ENCODE results near the gene TMEM80. TPM values are rescaled to one million over a fixed set of nuclear protein-coding genes. Genes with fewer than 3 reads are reported as not detected.
A peak's percentile ranks its signal among the peaks of the same experiment; 100 is the strongest.

Gene TMEM80
- total and polyA plus RNA-seq, 2 of the 8 experiments (the other 6 are each of a cell fraction or from before 2014, with no cell fraction given): 8.0 to 16.3 TPM

DNA sequence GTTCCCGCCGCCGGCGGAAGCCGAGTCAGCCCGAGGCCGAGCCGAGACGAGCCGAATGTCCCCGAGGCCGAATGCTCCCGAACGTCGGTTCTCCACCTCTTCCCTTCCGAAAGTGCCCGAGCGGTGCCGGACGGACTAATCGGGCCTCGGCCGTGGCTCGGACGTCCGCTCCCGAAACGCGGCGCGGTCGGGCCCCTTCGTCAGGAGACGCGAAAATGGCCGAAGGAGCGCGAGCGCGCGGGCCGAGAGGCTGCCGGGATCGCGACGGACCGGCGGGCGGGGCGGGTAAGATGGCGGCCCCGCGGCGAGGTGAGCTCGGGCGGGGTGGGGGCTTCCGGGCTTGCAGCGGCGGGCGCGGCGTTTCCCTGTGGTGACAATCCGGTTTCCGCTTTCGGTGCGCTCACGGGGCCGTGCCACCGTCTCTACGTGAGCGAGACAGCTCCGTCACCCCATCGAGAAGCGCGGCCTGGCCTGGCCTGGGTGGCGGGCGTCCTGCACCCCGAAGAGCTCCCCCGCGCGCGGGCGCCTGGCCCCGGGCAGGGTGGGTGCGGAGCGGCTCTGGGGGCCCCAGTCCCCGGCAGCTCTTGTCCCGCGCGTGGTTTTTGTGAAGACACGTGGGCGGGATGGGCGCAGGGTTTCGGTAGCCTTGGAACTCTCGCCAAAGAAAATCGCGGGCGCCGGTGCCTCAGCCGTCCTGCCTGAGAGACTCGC is at the start of gene TMEM80 (continued):
- TF ChIP-seq, protein P1, sequence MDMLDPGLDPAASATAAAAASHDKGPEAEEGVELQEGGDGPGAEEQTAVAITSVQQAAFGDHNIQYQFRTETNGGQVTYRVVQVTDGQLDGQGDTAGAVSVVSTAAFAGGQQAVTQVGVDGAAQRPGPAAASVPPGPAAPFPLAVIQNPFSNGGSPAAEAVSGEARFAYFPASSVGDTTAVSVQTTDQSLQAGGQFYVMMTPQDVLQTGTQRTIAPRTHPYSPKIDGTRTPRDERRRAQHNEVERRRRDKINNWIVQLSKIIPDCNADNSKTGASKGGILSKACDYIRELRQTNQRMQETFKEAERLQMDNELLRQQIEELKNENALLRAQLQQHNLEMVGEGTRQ (IDR thresholded peaks at IDR 0.05; ENCODE audit: low read length): no peak
- TF ChIP-seq SIN3A (conservative IDR thresholded peaks at IDR 0.05 in 1 of 2, IDR thresholded peaks at IDR 0.05 in 1 of 2; ENCODE audit: low read depth in 1 of 2, low read length in 2 of 2): peak in 1 of 2 experiments; percentile 53; a peak in 1 of 4 replicates
- no peak for TF ChIP-seq BACH1 (IDR thresholded peaks at IDR 0.05; ENCODE audit: low read length)
- no peak for TF ChIP-seq CHD2 (IDR thresholded peaks at IDR 0.05; ENCODE audit: low read length)
- TF ChIP-seq EZH2 (IDR thresholded peaks at IDR 0.05; ENCODE audit: low read depth, low read length, severe bottlenecking): no peak
- no peak for TF ChIP-seq FOSL1 (IDR thresholded peaks at IDR 0.05; ENCODE audit: insufficient read depth, low read depth, low read length)
- no peak for TF ChIP-seq SIRT6 (IDR thresholded peaks at IDR 0.05; ENCODE audit: low read length)
- no peak for TF ChIP-seq CBX8 (IDR thresholded peaks at IDR 0.05; ENCODE audit: borderline replicate concordance, low read depth, low read length)
- TF ChIP-seq KDM1A (IDR thresholded peaks at IDR 0.05; ENCODE audit: borderline replicate concordance, low read length): no peak
- peak; percentile 92 for TF ChIP-seq YY1 (IDR thresholded peaks at IDR 0.05; ENCODE audit: low read depth, low read length)
- TF ChIP-seq, protein P2, sequence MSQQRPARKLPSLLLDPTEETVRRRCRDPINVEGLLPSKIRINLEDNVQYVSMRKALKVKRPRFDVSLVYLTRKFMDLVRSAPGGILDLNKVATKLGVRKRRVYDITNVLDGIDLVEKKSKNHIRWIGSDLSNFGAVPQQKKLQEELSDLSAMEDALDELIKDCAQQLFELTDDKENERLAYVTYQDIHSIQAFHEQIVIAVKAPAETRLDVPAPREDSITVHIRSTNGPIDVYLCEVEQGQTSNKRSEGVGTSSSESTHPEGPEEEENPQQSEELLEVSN (IDR thresholded peaks at IDR 0.05): no peak; the same call in 1 of the 2 replicates
- no peak for TF ChIP-seq RFX5 (IDR thresholded peaks at IDR 0.05; ENCODE audit: borderline replicate concordance, low read depth, low read length)
- peak; percentile 72; the same call in 1 of the 2 replicates for TF ChIP-seq RBBP5 (IDR thresholded peaks at IDR 0.05; ENCODE audit: borderline replicate concordance, low read depth, low read length)
- no peak for TF ChIP-seq SP2 (IDR thresholded peaks at IDR 0.05; ENCODE audit: low read length)
- no peak; the same call in 1 of the 2 replicates for TF ChIP-seq POLR2AphosphoS5 (IDR thresholded peaks at IDR 0.05; ENCODE audit: low read depth, low read length)
- TF ChIP-seq JUN (IDR thresholded peaks at IDR 0.05; ENCODE audit: low read depth, low read length): no peak
- no peak for TF ChIP-seq RXRA (IDR thresholded peaks at IDR 0.05; ENCODE audit: insufficient read depth, low read depth, low read length)
- no peak for TF ChIP-seq TEAD4 (IDR thresholded peaks at IDR 0.05; ENCODE audit: low read depth, low read length)
- TF ChIP-seq SP1 (IDR thresholded peaks at IDR 0.05; ENCODE audit: low read depth, low read length): no peak
- TF ChIP-seq SAP30 (IDR thresholded peaks at IDR 0.05; ENCODE audit: insufficient read depth, insufficient replicate concordance, low read length): no peak
- peak; percentile 95; the same call in 1 of the 2 replicates for TF ChIP-seq SP4 (IDR thresholded peaks at IDR 0.05; ENCODE audit: low read length)
- 0 out of 2 replicates have a peak, but pooled peaks have one; percentile 11 for TF ChIP-seq EGR1 (IDR thresholded peaks at IDR 0.05; ENCODE audit: borderline replicate concordance, low read depth, low read length)
- no peak for TF ChIP-seq CBX5 (IDR thresholded peaks at IDR 0.05; ENCODE audit: low read depth, low read length)
- TF ChIP-seq SRF (IDR thresholded peaks at IDR 0.05; ENCODE audit: low read depth, low read length): no peak
